Activated CD4-positive, alpha-beta T cell treated with anti-CD3 and anti-CD28 coated beads, Interleukin-2, amount 10 ng/mL, durations not matched to agents 7 days and 5 days (primary cell): Measurements from ENCODE around the gene SLC7A6. TPM values are rescaled to one million over a fixed set of nuclear protein-coding genes. Genes with fewer than 3 reads are reported as not detected.
A peak's percentile ranks its signal among the peaks of the same experiment; 100 is the strongest.

Source experiments
- CTCF ChIA-PET: fragments of 350-600 bp; sonication (Branson Sonifier 250); formaldehyde crosslinking; loops from one replicate; lab custom pipeline; 2021; ENCODE audit warnings: antibody characterized with exemption; lab: Charles Lee
- POLR2A ChIA-PET: fragments of 350-600 bp; sonication (Branson Sonifier 250); formaldehyde crosslinking; loops from one replicate; lab custom pipeline; 2021; ENCODE audit warnings: antibody characterized with exemption; lab: Charles Lee
- DNase-seq: peaks from one replicate; pipeline ENCODE4 v3.0.0-alpha.2; 2020
- H3K27ac Mint-ChIP-seq: one replicate; pipeline ENCODE4 v1.8.0; 2021; ENCODE audit warnings: mild to moderate bottlenecking, moderate library complexity, mixed read lengths
- H3K27me3 Mint-ChIP-seq: one replicate; pipeline ENCODE4 v1.8.0; 2021; ENCODE audit warnings: mixed read lengths
- H3K36me3 Mint-ChIP-seq: one replicate; pipeline ENCODE4 v1.8.0; 2021; ENCODE audit warnings: low read depth, mixed read lengths
- H3K4me1 Mint-ChIP-seq: one replicate; pipeline ENCODE4 v1.8.0; 2021; ENCODE audit warnings: mixed read lengths
- H3K4me3 Mint-ChIP-seq: one replicate; pipeline ENCODE4 v1.8.0; 2021; ENCODE audit warnings: mild to moderate bottlenecking, moderate library complexity, mixed read lengths
- H3K9me3 Mint-ChIP-seq: one replicate; pipeline ENCODE4 v1.8.0; 2021; ENCODE audit warnings: mixed read lengths
- total RNA-seq, 2 experiments: library from RNA; stranded (reverse); gene quantifications; one replicate each; pipeline ENCODE4 v1.2.3, GENCODE V29; 2021

The SLC7A6 gene
- total RNA-seq, 2 experiments from 2014 or later, result 116 to 130 TPM

GRCh38 chr16:68299571-68300453 is 35.5 kb downstream of the SLC7A6 start:
- Mint-ChIP-seq H3K36me3 (peaks cover 71% of the 10 kb centered on the region), H3K9me3 (no peaks in the 10 kb centered on the region), H3K4me1 (peaks cover 10% of the 10 kb centered on the region), H3K4me3 (no peak overlapping the region), H3K27ac (no peak overlapping the region), H3K27me3 (no peaks in the 10 kb centered on the region)
- CTCF ChIA-PET, result interaction anchor here (0.6 to 2.7 kb wide), 8 partner anchors 9 to 467 kb away, joined by 3 to 14 read pairs (median 4); partner anchors contain the start of genes PRMT7, SLC7A6 and SLC7A6OS
- POLR2A ChIA-PET, result no interaction called here
- no peak for DNase-seq

GRCh38 chr16:68300734-68301459 is 36.6 kb downstream of the SLC7A6 start:
- H3K4me1 Mint-ChIP-seq, result peaks cover 10% of the 10 kb centered on the region
- H3K27me3 Mint-ChIP-seq, result no peaks in the 10 kb centered on the region
- no peak overlapping the region for H3K4me3 Mint-ChIP-seq
- H3K27ac Mint-ChIP-seq, result peak overlapping the region; percentile 47
- peaks cover 71% of the 10 kb centered on the region for H3K36me3 Mint-ChIP-seq
- ChIA-PET POLR2A (interaction anchor here (0.6 kb wide), 1 partner anchor 10 kb away, joined by 3 read pairs; the partner anchor contains the start of genes PRMT7 and SLC7A6OS), CTCF (interaction anchor here (0.6 to 2.7 kb wide), 7 partner anchors 10 to 466 kb away, joined by 3 to 14 read pairs (median 3); partner anchors contain the start of genes PRMT7, SLC7A6 and SLC7A6OS)
- no peaks in the 10 kb centered on the region for H3K9me3 Mint-ChIP-seq
- no peak for DNase-seq

DNA sequence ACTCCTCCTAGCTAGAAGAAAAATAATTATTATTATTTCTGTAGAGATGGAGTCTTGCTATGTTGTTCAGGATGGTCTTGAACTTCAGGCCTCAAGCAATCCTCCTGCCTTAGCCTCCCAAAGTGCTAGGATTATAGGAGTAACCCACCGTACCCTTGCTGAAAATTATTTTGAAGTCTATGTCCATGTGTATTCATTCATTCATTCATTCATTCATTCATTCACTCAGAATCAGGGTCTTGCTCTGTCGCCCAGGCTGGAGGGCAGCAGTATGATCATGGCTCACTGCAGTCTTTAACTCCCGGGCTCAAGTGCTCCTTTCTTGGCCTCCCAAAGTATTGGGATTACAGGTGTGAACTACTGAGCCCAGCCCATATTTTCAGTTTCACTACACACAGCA is 42.3 kb downstream of the SLC7A6 start:
- Mint-ChIP-seq H3K27ac (no peak overlapping the region), H3K4me3 (no peak overlapping the region), H3K4me1 (peaks cover 19% of the 10 kb centered on the region), H3K27me3 (no peaks in the 10 kb centered on the region), H3K9me3 (no peaks in the 10 kb centered on the region), H3K36me3 (peaks cover 46% of the 10 kb centered on the region)
- CTCF ChIA-PET, result interaction anchor here (1.2 to 2.1 kb wide), 4 partner anchors 12 to 42 kb away, joined by 3 to 6 read pairs (median 4); partner anchors contain the start of gene SLC7A6
- POLR2A ChIA-PET, result no interaction called here
- no peak for DNase-seq

DNA sequence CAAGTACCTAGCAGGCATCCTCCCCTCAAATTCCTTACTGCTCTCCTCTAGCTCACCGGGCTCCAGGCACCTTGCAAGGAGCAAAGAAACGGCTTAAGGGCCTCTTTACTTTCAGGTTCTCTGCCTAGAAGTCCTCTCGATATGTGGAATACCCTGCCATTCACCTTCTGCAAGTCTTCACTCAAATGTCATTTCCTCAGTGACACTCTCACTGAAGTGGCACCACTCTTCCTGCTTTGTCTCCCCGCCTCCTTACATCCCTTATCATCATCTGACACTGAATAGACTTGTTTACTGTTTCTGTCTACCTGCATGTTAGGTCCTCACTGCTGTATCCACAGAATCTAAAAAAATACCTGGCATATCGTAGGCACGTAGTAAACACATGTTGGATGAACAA is 45.5 kb downstream of the SLC7A6 start:
- CTCF ChIA-PET, result no interaction called here
- Mint-ChIP-seq H3K36me3 (peaks cover 30% of the 10 kb centered on the region), H3K27me3 (no peaks in the 10 kb centered on the region), H3K9me3 (no peaks in the 10 kb centered on the region), H3K4me1 (peaks cover 44% of the 10 kb centered on the region), H3K27ac (peak overlapping the region; percentile 95), H3K4me3 (peak overlapping the region; percentile 93)
- peak; percentile 14 for DNase-seq
- POLR2A ChIA-PET, result no interaction called here

DNA sequence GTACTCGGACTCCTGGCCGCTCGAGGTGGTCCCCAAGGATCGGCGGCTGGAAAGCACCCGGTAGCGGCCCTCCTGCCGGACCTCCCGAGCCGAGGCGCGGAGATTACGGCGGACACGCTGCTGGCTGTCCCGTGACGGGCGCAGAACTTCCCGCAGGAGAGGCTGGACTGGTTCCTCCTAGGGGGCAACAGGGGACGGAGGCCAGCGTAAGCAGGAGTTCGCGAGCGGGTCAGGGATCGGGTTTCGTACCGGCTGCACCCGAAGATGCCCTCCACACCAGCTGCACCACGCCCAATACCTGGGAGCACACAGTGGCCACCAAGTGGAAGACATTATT is 46.1 kb downstream of the SLC7A6 start:
- ChIA-PET POLR2A (interaction anchor here (0.6 to 1.7 kb wide), 5 partner anchors 10 to 748 kb away, joined by 3 to 13 read pairs (median 3); partner anchors contain the start of genes CTCF and SLC7A6), CTCF (interaction anchor here (0.7 to 2.2 kb wide), 8 partner anchors 9 to 49 kb away, joined by 3 to 18 read pairs (median 6); partner anchors contain the start of gene SLC7A6)
- Mint-ChIP-seq H3K27ac (peak overlapping the region; percentile 95), H3K27me3 (no peaks in the 10 kb centered on the region), H3K9me3 (no peaks in the 10 kb centered on the region), H3K36me3 (peaks cover 24% of the 10 kb centered on the region), H3K4me1 (peaks cover 47% of the 10 kb centered on the region), H3K4me3 (peak overlapping the region; percentile 93)
- no peak for DNase-seq

DNA sequence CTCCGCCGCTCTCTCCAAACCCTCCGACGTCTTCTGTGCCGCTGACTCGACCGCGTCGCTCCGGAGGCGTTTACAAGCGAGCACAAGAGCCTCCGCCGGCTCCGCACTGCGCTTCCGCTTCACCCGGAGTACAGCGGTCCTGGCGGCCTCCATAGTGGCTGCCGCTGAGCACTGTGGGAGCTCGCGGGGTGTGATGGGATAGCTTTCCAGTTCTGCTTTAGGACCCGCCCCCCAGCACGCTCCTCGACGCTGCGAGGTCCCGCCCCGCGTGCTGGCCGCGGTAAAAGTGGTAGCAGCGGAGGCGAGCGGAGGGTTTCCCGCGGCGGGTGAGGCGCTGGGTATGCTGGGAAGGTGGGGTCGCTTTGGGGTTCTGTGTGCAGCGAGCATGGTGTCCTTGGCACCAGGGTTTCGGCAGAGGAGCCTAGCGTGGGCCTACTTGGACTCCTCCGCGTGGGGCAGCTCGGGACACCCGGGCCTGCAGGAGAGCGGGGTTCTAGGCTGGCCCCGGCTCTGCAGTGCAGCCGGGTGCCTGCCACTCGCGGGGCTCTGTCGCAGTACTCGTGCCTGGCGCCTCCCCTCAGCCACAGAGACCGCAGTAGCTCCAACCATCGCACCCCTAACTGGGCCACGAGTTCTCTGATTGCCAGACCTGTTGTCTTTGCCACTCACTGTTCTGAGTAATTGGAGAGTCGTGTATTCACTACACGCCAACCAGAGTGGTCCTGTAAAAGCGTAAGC is 46.6 kb downstream of the SLC7A6 start, which contains the start of the genes PRMT7 and SLC7A6OS:
Gene PRMT7, plus strand, starts transcription at position 246 of the 738 bp plus-strand sequence. CDS start 4,961 bp downstream, outside the sequence.
Gene SLC7A6OS, minus strand, starts transcription at position 173 of the 738 bp plus-strand sequence. Its CDS starts 20 bp downstream, at position 153.
- peak within 1 kb of the TSS; percentile 93 for H3K4me3 Mint-ChIP-seq
- CTCF ChIA-PET, result interaction anchor here (0.7 to 2.2 kb wide), 12 partner anchors 8 to 52 kb away, joined by 3 to 18 read pairs (median 4); partner anchors contain the start of gene SLC7A6
- peak within 1 kb of the TSS; percentile 95 for H3K27ac Mint-ChIP-seq
- H3K4me1 Mint-ChIP-seq, result peaks cover 50% of the 10 kb centered on the region
- no peaks in the 10 kb centered on the region for H3K9me3 Mint-ChIP-seq
- POLR2A ChIA-PET, result interaction anchor here (0.5 to 1.7 kb wide), 8 partner anchors 10 to 749 kb away, joined by 3 to 13 read pairs (median 3); partner anchors contain the start of genes CTCF and SLC7A6
- H3K27me3 Mint-ChIP-seq, result no peaks in the 10 kb centered on the region
- peak; percentile 95 for DNase-seq
- H3K36me3 Mint-ChIP-seq, result peaks cover 26% of the 10 kb centered on the region

GRCh38 chr16:68313116-68313515 is 48.8 kb downstream of the SLC7A6 start:
- H3K36me3 Mint-ChIP-seq, result peaks cover 23% of the 10 kb centered on the region
- ChIA-PET POLR2A (no interaction called here), CTCF (interaction anchor here (1.0 kb wide), 1 partner anchor 49 kb away, joined by 4 read pairs; the partner anchor contains the start of gene SLC7A6)
- no peak overlapping the region for H3K27ac Mint-ChIP-seq
- no peak for DNase-seq
- H3K4me1 Mint-ChIP-seq, result peaks cover 47% of the 10 kb centered on the region
- no peaks in the 10 kb centered on the region for H3K27me3 Mint-ChIP-seq
- H3K9me3 Mint-ChIP-seq, result no peaks in the 10 kb centered on the region
- no peak overlapping the region for H3K4me3 Mint-ChIP-seq

DNA sequence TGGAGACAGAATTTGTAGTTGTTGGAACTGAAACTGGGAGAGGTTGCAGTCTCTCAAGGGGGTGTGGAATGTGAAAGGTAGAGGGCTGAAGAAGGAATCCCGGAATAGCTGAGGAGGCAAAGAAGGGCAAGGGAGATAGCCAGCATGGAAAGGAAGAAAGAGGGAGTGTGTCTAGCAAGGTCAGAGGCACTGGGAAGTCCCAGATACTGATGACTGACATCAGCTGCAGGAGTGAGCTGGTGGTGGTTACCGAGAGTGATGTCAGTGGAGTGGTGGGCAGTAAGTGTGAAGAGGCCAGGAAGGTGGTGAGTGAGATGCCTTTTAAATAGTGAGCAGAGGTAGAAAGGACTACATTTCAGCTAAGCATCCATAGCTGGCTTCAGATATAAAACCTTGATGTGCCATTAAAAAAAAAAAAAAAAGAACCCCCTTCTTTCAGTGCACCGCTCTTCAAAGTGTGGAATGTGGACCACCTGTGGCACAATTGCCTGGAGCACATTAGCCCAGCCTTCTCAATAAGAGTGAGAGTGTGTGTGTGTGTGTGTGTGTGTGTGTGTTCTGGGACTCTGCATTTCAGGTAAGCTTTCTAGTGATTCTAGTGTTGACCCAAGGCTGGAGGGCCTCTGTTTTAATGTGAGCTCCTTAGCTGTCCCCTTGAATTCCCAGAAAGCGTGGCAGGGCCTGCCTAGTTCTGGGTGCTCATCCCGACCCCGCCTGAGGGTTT is 55.0 kb downstream of the SLC7A6 start:
- Mint-ChIP-seq H3K27me3 (no peaks in the 10 kb centered on the region), H3K4me3 (no peak overlapping the region), H3K4me1 (peaks cover 24% of the 10 kb centered on the region), H3K27ac (no peak overlapping the region), H3K9me3 (no peaks in the 10 kb centered on the region), H3K36me3 (peaks cover 29% of the 10 kb centered on the region)
- DNase-seq, result no peak
- CTCF ChIA-PET, result interaction anchor here (0.6 to 3.4 kb wide), 7 partner anchors 9 to 73 kb away, joined by 3 to 13 read pairs (median 6); partner anchors contain the start of genes PRMT7, SLC7A6 and SLC7A6OS
- POLR2A ChIA-PET, result interaction anchor here (0.7 kb wide), 1 partner anchor 235 kb away, joined by 3 read pairs; no protein-coding TSS in a partner anchor

DNA sequence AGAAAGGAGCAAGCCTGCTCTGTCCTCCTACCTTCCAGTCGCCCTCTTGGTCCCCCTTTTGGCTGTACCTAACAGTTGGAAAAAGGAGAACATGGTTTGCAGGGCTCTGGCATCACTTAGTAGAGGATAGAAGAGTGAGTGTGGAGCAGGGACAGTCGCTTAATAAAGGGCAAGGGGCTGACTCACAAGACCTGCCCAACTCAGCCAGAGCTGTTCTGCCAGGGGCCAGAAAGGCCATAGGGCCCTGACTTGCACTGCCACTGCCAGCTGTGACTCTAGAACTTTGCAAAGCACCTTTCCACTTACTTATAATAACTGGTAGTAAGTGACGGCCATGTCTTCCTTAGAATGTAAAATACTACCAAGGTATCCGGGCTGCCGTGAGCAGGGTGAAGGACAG is 60.0 kb downstream of the SLC7A6 start:
- CTCF ChIA-PET, result interaction anchor here (0.5 to 2.0 kb wide), 4 partner anchors 13 to 351 kb away, joined by 3 to 10 read pairs (median 3); partner anchors contain the start of genes PRMT7, SLC7A6 and SLC7A6OS
- H3K36me3 Mint-ChIP-seq, result peaks cover 28% of the 10 kb centered on the region

DNA sequence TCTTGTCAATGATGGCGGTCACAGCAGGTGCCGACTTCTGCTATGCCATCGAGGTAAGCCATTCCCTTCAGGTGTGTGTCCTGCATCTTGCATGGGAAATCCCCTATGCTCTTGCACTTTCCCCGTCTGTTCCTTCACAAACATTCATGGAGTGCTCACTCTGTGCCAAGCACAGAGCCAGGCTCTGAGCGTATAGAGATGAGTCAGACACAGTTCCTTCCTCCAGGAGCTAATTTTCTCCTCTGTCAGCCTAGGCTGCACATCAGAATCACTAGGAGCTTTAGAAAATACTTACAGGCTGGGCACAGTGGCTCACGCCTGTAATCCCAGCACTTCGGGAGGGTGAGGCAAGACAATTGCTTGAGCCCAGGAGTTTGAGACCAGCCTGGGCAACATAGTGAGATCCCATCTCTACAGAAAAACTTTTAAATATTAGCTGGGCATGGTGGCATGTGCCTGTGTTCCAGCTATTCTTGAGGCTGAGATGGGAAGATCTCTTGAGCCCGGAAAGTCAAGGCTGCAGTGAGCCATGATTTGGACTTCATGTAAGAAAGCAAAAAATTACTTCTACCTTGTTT is 60.5 kb downstream of the SLC7A6 start:
- POLR2A ChIA-PET, result no interaction called here
- DNase-seq, result no peak
- peaks cover 29% of the 10 kb centered on the region for H3K36me3 Mint-ChIP-seq

More for the DNA sequence above, 60.0 kb downstream of the SLC7A6 start:
- H3K4me1 Mint-ChIP-seq, result peaks cover 17% of the 10 kb centered on the region
- H3K9me3 Mint-ChIP-seq, result no peaks in the 10 kb centered on the region
- DNase-seq, result no peak
- POLR2A ChIA-PET, result no interaction called here
- no peak overlapping the region for H3K4me3 Mint-ChIP-seq
- H3K27me3 Mint-ChIP-seq, result no peaks in the 10 kb centered on the region
- no peak overlapping the region for H3K27ac Mint-ChIP-seq

More for the DNA sequence above, 60.5 kb downstream of the SLC7A6 start:
- Mint-ChIP-seq H3K9me3 (no peaks in the 10 kb centered on the region), H3K27ac (no peak overlapping the region), H3K4me1 (peaks cover 17% of the 10 kb centered on the region), H3K4me3 (no peak overlapping the region), H3K27me3 (no peaks in the 10 kb centered on the region)
- CTCF ChIA-PET, result interaction anchor here (0.7 to 2.0 kb wide), 2 partner anchors 61 to 81 kb away, joined by 3 to 10 read pairs; partner anchors contain the start of gene SLC7A6
